HEK293T (cell line): ENCODE measurements around the gene EIF1AD.

ENCODE experiments used
- CTCF ChIA-PET: fragments of 350-600 bp; formaldehyde crosslinking; extraction: SDS; loops from one replicate; lab custom pipeline; 2021; ENCODE audit warnings: antibody characterized with exemption, inconsistent platforms; lab: Yijun Ruan, JAX
- POLR2A ChIA-PET: fragments of 350-600 bp; formaldehyde crosslinking; extraction: SDS; loops from one replicate; lab custom pipeline; 2020; ENCODE audit warnings: antibody characterized with exemption, inconsistent platforms; lab: Yijun Ruan, JAX
- DNase-seq: peaks from one replicate; pipeline ENCODE4 v3.0.0; 2012; ENCODE audit warnings: mixed read lengths; ENCODE audit errors: extremely low spot score
- ARNT ChIP-seq: fragments of 450-650 bp; IDR thresholded peaks from 2 replicates; pipeline ENCODE4 v1.6.1; 2017; ENCODE audit warnings: mild to moderate bottlenecking
- BHLHE40 ChIP-seq: fragments of 450-650 bp; IDR thresholded peaks from 2 replicates; pipeline ENCODE4 v1.6.1; 2016; ENCODE audit warnings: mild to moderate bottlenecking, moderate library complexity, borderline replicate concordance
- CTBP1 ChIP-seq: fragments of 450-650 bp; IDR thresholded peaks from 2 replicates; pipeline ENCODE4 v1.6.1; 2016; ENCODE audit warnings: borderline replicate concordance
- ELF4 ChIP-seq: fragments of 450-650 bp; IDR thresholded peaks from 2 replicates; pipeline ENCODE4 v1.6.1; 2017; ENCODE audit warnings: antibody characterized with exemption
- FOXA1 ChIP-seq: fragments of 450-650 bp; IDR thresholded peaks from 2 replicates; pipeline ENCODE4 v1.6.1; 2016; ENCODE audit warnings: mild to moderate bottlenecking
- FOXK2 ChIP-seq: fragments of 450-650 bp; IDR thresholded peaks from 2 replicates; pipeline ENCODE4 v1.6.1; 2016; ENCODE audit warnings: mild to moderate bottlenecking
- FOXM1 ChIP-seq: fragments of 450-650 bp; IDR thresholded peaks from 2 replicates; pipeline ENCODE4 v1.6.1; 2017; ENCODE audit warnings: mild to moderate bottlenecking, borderline replicate concordance
- HDGF ChIP-seq: fragments of 450-650 bp; IDR thresholded peaks from 2 replicates; pipeline ENCODE4 v1.6.1; 2017; ENCODE audit warnings: antibody characterized with exemption, borderline replicate concordance
- L3MBTL2 ChIP-seq: fragments of 450-650 bp; conservative IDR thresholded peaks from 2 replicates; pipeline ENCODE4 v1.6.1; 2016; ENCODE audit warnings: mild to moderate bottlenecking
- LEF1 ChIP-seq: fragments of 450-650 bp; IDR thresholded peaks from 2 replicates; pipeline ENCODE4 v1.6.1; 2017; ENCODE audit warnings: mild to moderate bottlenecking, borderline replicate concordance
- NFRKB ChIP-seq: fragments of 450-650 bp; IDR thresholded peaks from 2 replicates; pipeline ENCODE4 v1.6.1; 2016; ENCODE audit warnings: mild to moderate bottlenecking, moderate library complexity
- PKNOX1 ChIP-seq: fragments of 450-650 bp; IDR thresholded peaks from 2 replicates; pipeline ENCODE4 v1.6.1; 2016
- SP1 ChIP-seq: fragments of 450-650 bp; IDR thresholded peaks from 2 replicates; pipeline ENCODE4 v1.6.1; 2017
- SUZ12 ChIP-seq: fragments of 450-650 bp; IDR thresholded peaks from 2 replicates; pipeline ENCODE4 v1.6.1; 2016; ENCODE audit warnings: mild to moderate bottlenecking
- TARDBP ChIP-seq: fragments of 450-650 bp; IDR thresholded peaks from 2 replicates; pipeline ENCODE4 v1.6.1; 2016
- ZNF384 ChIP-seq: fragments of 450-650 bp; IDR thresholded peaks from 2 replicates; pipeline ENCODE4 v1.6.1; 2016

Gene EIF1AD

GRCh38 chr11:66017321-66017720 is 15.4 kb upstream of the EIF1AD start:
- DNase-seq: no peak
- no peak for TF ChIP-seq NFRKB
- ChIA-PET CTCF (interaction anchor here (0.7 kb wide), 2 partner anchors 14 to 57 kb away, joined by 3 to 5 read pairs; no protein-coding TSS in a partner anchor), POLR2A (interaction anchor here (1.2 kb wide), 1 partner anchor 35 kb away, joined by 4 read pairs; the partner anchor contains the start of gene SF3B2)

GRCh38 chr11:66016793-66017177 is 14.8 kb upstream of the EIF1AD start:
- no peak for DNase-seq
- CTCF ChIA-PET: no interaction called here
- POLR2A ChIA-PET: interaction anchor here (0.7 kb wide), 1 partner anchor 35 kb away, joined by 3 read pairs; the partner anchor contains the start of gene SF3B2
- TF ChIP-seq L3MBTL2 (no peak), SP1 (no peak), TARDBP (no peak), ELF4 (no peak), SUZ12 (no peak), FOXA1 (no peak), PKNOX1 (no peak), NFRKB (no peak), ZNF384 (no peak), CTBP1 (no peak), FOXK2 (no peak), LEF1 (no peak), ARNT (no peak), FOXM1 (no peak), HDGF (no peak), BHLHE40 (no peak)

- TF ChIP-seq L3MBTL2: no peak
- no peak for TF ChIP-seq TARDBP
- TF ChIP-seq LEF1: no peak
- TF ChIP-seq FOXM1: no peak
- no peak for TF ChIP-seq CTBP1
- TF ChIP-seq SUZ12: no peak
- TF ChIP-seq ARNT: no peak
- TF ChIP-seq NFRKB: no peak
- TF ChIP-seq ZNF384: no peak
- no peak for TF ChIP-seq BHLHE40
- no peak for TF ChIP-seq HDGF
- ChIA-PET POLR2A (interaction anchor here (0.7 to 1.4 kb wide), 2 partner anchors 36 to 125 kb away, joined by 3 read pairs; partner anchors contain the start of genes CCDC85B and SF3B2), CTCF (no interaction called here)
- DNase-seq: no peak
Measured at GRCh38 chr11:66015936-66016792, 14.2 kb upstream of the EIF1AD start.

- no peak for DNase-seq
- ChIA-PET CTCF (no interaction called here), POLR2A (interaction anchor here (1.4 kb wide), 1 partner anchor 125 kb away, joined by 3 read pairs; the partner anchor contains the start of gene CCDC85B)
- TF ChIP-seq NFRKB (no peak), PKNOX1 (no peak)
Measured at GRCh38 chr11:66015454-66015881, 13.5 kb upstream of the EIF1AD start.

GRCh38 chr11:66014804-66015453 is 13.0 kb upstream of the EIF1AD start:
- CTCF ChIA-PET: no interaction called here
- POLR2A ChIA-PET: interaction anchor here (1.4 kb wide), 1 partner anchor 124 kb away, joined by 3 read pairs; the partner anchor contains the start of gene CCDC85B
- TF ChIP-seq SUZ12 (no peak), SP1 (no peak), L3MBTL2 (no peak), LEF1 (no peak), ARNT (no peak), FOXM1 (no peak)
- DNase-seq: no peak

- DNase-seq: no peak
- no peak for TF ChIP-seq FOXM1
- CTCF ChIA-PET: interaction anchor here (1.3 kb wide), 1 partner anchor 9 kb away, joined by 6 read pairs; no protein-coding TSS in a partner anchor
- POLR2A ChIA-PET: interaction anchor here (0.6 kb wide), 1 partner anchor 55 kb away, joined by 3 read pairs; no protein-coding TSS in a partner anchor
Measured at GRCh38 chr11:66013762-66014100, 11.8 kb upstream of the EIF1AD start.
